IPS DF 4.7 (cell line): Measurements from ENCODE around the gene CALHM3.

Source experiments
- DNase-seq: peaks from one replicate; pipeline ENCODE4 v3.0.0-alpha.2; 2013; ENCODE audit warnings: low spot score; ENCODE audit errors: extremely low read depth

Gene CALHM3

GRCh38 chr10:103475437-103475836, 3.6 kb downstream of the CALHM3 start:
- DNase-seq = no peak

GRCh38 chr10:103474077-103474476, 5.0 kb downstream of the CALHM3 start:
- DNase-seq = no peak

- no peak for DNase-seq
These were observed 5.8 kb downstream of the CALHM3 start for GRCh38 chr10:103473261-103473671.

GRCh38 chr10:103472005-103472404, 7.0 kb downstream of the CALHM3 start:
- no peak for DNase-seq

GRCh38 chr10:103470761-103471653, 8.0 kb downstream of the CALHM3 start:
- DNase-seq = no peak

GRCh38 chr10:103469201-103469600, 9.8 kb downstream of the CALHM3 start:
- no peak for DNase-seq

- no peak for DNase-seq
These were observed 11.6 kb downstream of the CALHM3 start for GRCh38 chr10:103467406-103467805.

- no peak for DNase-seq
These were observed 12.3 kb downstream of the CALHM3 start for GRCh38 chr10:103466734-103467133.

GRCh38 chr10:103465411-103466179, 13.4 kb downstream of the CALHM3 start:
- DNase-seq = no peak

GRCh38 chr10:103463499-103463898, 15.5 kb downstream of the CALHM3 start:
- no peak for DNase-seq

GRCh38 chr10:103459615-103460014, 19.4 kb downstream of the CALHM3 start:
- no peak for DNase-seq

GRCh38 chr10:103458720-103459119, 20.3 kb downstream of the CALHM3 start, which contains the start of gene CALHM1:
Gene CALHM1, minus strand, starts transcription at chr10:103458900. Its CDS starts 149 bp downstream, at chr10:103458751.
- no peak for DNase-seq

GRCh38 chr10:103457896-103458583, 21.0 kb downstream of the CALHM3 start:
- no peak for DNase-seq

- DNase-seq = no peak
These were observed 21.8 kb downstream of the CALHM3 start for GRCh38 chr10:103457176-103457712.

- DNase-seq = no peak
These were observed 22.9 kb downstream of the CALHM3 start for GRCh38 chr10:103456074-103456660.

GRCh38 chr10:103455235-103455634, 23.8 kb downstream of the CALHM3 start:
- DNase-seq = no peak

GRCh38 chr10:103454026-103454425, 25.0 kb downstream of the CALHM3 start:
- no peak for DNase-seq

- no peak for DNase-seq
These were observed 26.4 kb downstream of the CALHM3 start for GRCh38 chr10:103452506-103453230.

- DNase-seq = no peak
These were observed 27.1 kb downstream of the CALHM3 start, which contains the start of gene CALHM2 for GRCh38 chr10:103451831-103452505. Gene CALHM2, minus strand, starts transcription at chr10:103452370. Its CDS starts 2,429 bp downstream, at chr10:103449941.
